GM10266 (cell line): ENCODE results near the gene S100A9.

ENCODE experiments used
- DNase-seq: peaks from one replicate; pipeline ENCODE4 v3.0.0; 2012; ENCODE audit errors: extremely low spot score
- CTCF ChIP-seq: IDR thresholded peaks from 2 replicates; pipeline ENCODE4 v1.5.1; 2012; ENCODE audit warnings: mild to moderate bottlenecking, low read depth; ENCODE audit not compliant: control insufficient read depth, insufficient read depth; ENCODE audit errors: missing control alignments

Gene S100A9

GRCh38 chr1:153322568-153322967 lies 35.1 kb upstream of the S100A9 start:
- no peak for TF ChIP-seq CTCF

GRCh38 chr1:153324912-153325311 lies 32.7 kb upstream of the S100A9 start:
- no peak for DNase-seq
- TF ChIP-seq CTCF, result no peak

More at GRCh38 chr1:153322568-153322967, 35.1 kb upstream of the S100A9 start:
- no peak for DNase-seq

GRCh38 chr1:153333902-153334301 lies 23.8 kb upstream of the S100A9 start:
- no peak for DNase-seq
- TF ChIP-seq CTCF, result no peak

GRCh38 chr1:153336650-153337049 lies 21.0 kb upstream of the S100A9 start:
- no peak for DNase-seq
- TF ChIP-seq CTCF, result no peak

- DNase-seq, result no peak
These were observed 19.4 kb upstream of the S100A9 start for GRCh38 chr1:153337980-153338853.

GRCh38 chr1:153339802-153340201 lies 17.9 kb upstream of the S100A9 start:
- no peak for TF ChIP-seq CTCF
- no peak for DNase-seq

More at GRCh38 chr1:153337980-153338853, 19.4 kb upstream of the S100A9 start:
- TF ChIP-seq CTCF, result no peak

- TF ChIP-seq CTCF, result no peak
- DNase-seq, result no peak
These were observed 17.3 kb upstream of the S100A9 start for GRCh38 chr1:153340356-153340755.
